ENCODE results near the gene TNNI3. TPM values are rescaled to one million over a fixed set of nuclear protein-coding genes. Genes with fewer than 3 reads are reported as not detected.
A peak's percentile ranks its signal among the peaks of the same experiment; 100 is the strongest.

Gene TNNI3
- total and polyA plus RNA-seq, 2 experiments from 2014 or later: 64.5 to 85.5 TPM

DNA sequence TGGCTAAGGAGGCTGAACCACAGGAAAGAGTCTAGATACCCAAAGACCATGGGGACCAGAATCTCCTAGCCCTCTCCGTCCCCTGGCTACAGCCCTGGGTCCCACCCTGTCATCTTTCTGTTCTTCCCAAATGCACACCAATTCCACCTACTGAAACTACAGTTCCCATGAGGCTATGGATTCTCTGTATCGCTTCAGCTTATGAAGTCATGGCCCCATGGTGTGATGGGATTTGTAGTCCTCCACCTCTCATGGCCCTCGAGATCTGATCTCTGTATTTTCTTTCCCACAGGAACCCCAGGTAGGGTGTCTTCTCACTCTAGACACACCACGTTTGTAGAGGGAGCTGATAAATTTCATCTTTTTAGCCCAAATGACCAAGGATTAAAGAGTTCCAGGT lies 40.0 kb upstream of the TNNI3 start:
- H3K4me1 ChIP-seq (ENCODE audit: low read depth): no peaks in the 10 kb centered on the region
- H3K9me3 ChIP-seq (ENCODE audit: low read depth): no peaks in the 10 kb centered on the region
- DNase-seq (ENCODE audit: low read depth in 1 of 2, low spot score in 1 of 2): no peak
- TF ChIP-seq, protein P1, sequence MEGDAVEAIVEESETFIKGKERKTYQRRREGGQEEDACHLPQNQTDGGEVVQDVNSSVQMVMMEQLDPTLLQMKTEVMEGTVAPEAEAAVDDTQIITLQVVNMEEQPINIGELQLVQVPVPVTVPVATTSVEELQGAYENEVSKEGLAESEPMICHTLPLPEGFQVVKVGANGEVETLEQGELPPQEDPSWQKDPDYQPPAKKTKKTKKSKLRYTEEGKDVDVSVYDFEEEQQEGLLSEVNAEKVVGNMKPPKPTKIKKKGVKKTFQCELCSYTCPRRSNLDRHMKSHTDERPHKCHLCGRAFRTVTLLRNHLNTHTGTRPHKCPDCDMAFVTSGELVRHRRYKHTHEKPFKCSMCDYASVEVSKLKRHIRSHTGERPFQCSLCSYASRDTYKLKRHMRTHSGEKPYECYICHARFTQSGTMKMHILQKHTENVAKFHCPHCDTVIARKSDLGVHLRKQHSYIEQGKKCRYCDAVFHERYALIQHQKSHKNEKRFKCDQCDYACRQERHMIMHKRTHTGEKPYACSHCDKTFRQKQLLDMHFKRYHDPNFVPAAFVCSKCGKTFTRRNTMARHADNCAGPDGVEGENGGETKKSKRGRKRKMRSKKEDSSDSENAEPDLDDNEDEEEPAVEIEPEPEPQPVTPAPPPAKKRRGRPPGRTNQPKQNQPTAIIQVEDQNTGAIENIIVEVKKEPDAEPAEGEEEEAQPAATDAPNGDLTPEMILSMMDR (IDR thresholded peaks at IDR 0.05; ENCODE audit: low read depth, low read length): no peak
- H3K27me3 ChIP-seq: no peaks in the 10 kb centered on the region
- H3K4me3 ChIP-seq: no peak overlapping the region
- no peaks in the 10 kb centered on the region for H3K36me3 ChIP-seq
- no peak overlapping the region for H3K27ac ChIP-seq

DNA sequence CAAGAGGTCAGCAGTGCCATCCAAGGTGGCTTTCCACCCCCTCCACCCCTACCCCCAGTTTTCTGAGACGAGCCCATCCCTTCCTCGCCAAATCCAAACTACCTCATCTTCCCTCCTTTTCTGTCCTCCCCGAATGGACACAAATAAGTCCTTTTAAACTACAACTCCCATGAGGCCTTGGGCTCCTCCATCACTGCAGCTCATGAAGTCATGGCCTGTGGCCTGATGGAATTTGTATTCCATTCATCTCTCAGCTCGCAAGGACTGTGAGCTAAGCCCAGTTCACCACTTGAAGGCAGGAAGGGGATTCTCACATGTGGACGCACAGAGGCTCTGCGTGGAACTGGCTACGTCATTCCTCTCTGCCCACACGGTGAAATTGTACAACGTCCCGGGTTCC lies 39.3 kb upstream of the TNNI3 start:
- Histone ChIP-seq H3K4me3 (no peak overlapping the region), H3K27me3 (no peaks in the 10 kb centered on the region), H3K9me3 (ENCODE audit: low read depth) (no peaks in the 10 kb centered on the region), H3K27ac (no peak overlapping the region), H3K36me3 (no peaks in the 10 kb centered on the region), H3K4me1 (ENCODE audit: low read depth) (no peaks in the 10 kb centered on the region)
- TF ChIP-seq, protein P1 (IDR thresholded peaks at IDR 0.05; ENCODE audit: low read depth, low read length): no peak
- no peak for DNase-seq (ENCODE audit: low read depth in 1 of 2, low spot score in 1 of 2)

DNA sequence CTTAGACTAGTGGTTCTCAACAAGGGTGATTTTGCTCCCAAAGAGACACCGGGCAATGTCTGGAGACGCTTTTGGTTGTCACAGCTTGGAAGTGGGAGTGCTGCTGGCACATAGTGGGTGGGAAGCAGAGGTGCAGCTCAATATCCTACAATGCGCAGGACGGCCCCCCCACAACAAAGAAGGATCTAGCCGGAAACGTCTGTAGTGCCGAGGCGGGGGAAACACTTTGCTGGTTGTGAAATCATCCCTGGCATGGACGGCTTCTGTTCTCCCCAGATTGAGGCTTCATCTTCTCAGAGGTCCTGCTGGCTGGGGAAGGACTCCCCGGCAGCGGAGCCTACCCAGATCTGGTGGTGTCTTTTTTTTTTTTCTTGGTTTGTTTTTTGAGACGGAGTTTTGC lies 35.9 kb upstream of the TNNI3 start:
- DNase-seq (ENCODE audit: low read depth in 1 of 2, low spot score in 1 of 2): no peak
- TF ChIP-seq, protein P1 (IDR thresholded peaks at IDR 0.05; ENCODE audit: low read depth, low read length): no peak
- no peaks in the 10 kb centered on the region for H3K36me3 ChIP-seq
- no peaks in the 10 kb centered on the region for H3K9me3 ChIP-seq (ENCODE audit: low read depth)
- H3K27me3 ChIP-seq: peaks cover 3% of the 10 kb centered on the region
- no peaks in the 10 kb centered on the region for H3K4me1 ChIP-seq (ENCODE audit: low read depth)
- no peak overlapping the region for H3K27ac ChIP-seq
- H3K4me3 ChIP-seq: no peak overlapping the region

DNA sequence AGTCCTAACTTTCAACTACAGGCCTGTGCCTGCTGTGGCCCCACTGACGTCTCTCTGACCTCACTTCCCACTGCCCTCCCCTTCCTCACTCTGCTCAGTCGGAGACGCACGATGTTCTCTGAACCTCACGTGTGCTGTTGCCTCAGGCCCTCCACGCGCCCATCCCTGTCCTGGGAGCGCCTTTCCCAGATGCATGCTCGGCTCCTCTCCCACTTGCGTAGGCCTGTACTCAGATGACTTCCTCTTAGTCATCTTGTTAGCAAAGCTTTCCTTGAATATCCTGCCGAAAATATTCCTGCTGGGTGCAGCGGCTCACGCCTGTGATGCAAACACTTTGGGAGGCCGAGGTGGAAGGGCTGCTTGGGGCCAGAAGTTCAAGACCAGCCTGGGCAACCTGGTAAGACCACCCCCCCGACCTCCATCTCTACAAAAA lies 31.9 kb upstream of the TNNI3 start:
- TF ChIP-seq, protein P1 (IDR thresholded peaks at IDR 0.05; ENCODE audit: low read depth, low read length): no peak
- no peaks in the 10 kb centered on the region for H3K4me1 ChIP-seq (ENCODE audit: low read depth)
- no peaks in the 10 kb centered on the region for H3K36me3 ChIP-seq
- H3K4me3 ChIP-seq: no peak overlapping the region
- H3K9me3 ChIP-seq (ENCODE audit: low read depth): no peaks in the 10 kb centered on the region
- H3K27me3 ChIP-seq: peaks cover 12% of the 10 kb centered on the region
- peak in 1 of 2 donors; percentile 98 for DNase-seq (ENCODE audit: low read depth in 1 of 2, low spot score in 1 of 2)
- no peak overlapping the region for H3K27ac ChIP-seq

DNA sequence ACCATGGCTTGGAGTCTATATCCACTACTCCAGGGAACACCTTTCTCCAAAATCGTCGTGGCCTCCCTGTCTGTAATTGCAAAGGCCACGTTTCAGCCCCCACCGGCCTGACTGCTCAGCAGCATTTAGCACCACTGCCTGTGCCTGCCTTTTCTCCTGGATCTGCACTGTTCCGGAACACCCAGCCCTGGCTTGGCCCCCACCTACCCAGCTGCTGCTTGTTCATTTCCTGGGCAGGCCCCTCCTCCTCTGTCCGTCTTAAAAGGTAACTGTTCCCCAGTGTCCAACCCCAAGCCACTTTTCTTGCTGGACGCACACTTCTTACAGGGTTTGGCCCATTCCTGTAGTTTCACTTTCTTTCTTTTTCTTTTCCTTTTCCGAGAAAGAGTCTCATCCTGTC lies 31.1 kb upstream of the TNNI3 start:
- H3K4me1 ChIP-seq (ENCODE audit: low read depth): no peaks in the 10 kb centered on the region
- peaks cover 15% of the 10 kb centered on the region for H3K27me3 ChIP-seq
- peak in 1 of 2 donors; percentile 48 for DNase-seq (ENCODE audit: low read depth in 1 of 2, low spot score in 1 of 2)
- no peak overlapping the region for H3K4me3 ChIP-seq
- H3K27ac ChIP-seq: no peak overlapping the region
- TF ChIP-seq, protein P1 (IDR thresholded peaks at IDR 0.05; ENCODE audit: low read depth, low read length): no peak
- no peaks in the 10 kb centered on the region for H3K9me3 ChIP-seq (ENCODE audit: low read depth)
- H3K36me3 ChIP-seq: no peaks in the 10 kb centered on the region

DNA sequence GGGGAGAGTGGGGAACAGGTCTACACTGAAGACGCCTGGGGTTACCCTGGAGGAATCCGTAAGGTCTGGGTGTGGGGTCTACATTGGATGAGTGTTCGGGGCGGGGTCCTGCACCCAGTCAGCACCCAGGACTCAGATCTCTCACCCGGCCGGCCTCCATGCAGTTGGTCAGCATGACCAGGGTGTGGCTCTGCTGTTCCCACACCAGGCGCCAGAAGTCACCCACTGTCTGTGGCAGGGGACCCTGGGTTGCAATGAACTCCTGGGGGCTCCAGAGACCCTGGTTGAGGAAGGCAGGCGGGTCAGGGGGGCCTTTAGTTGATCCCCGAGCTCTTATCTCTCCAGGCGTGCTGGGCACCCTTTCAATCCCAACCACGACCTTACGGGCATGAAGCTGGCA lies 28.5 kb upstream of the TNNI3 start:
- Histone ChIP-seq H3K4me1 (ENCODE audit: low read depth) (no peaks in the 10 kb centered on the region), H3K4me3 (no peak overlapping the region), H3K27ac (no peak overlapping the region), H3K27me3 (peaks cover 38% of the 10 kb centered on the region), H3K9me3 (ENCODE audit: low read depth) (no peaks in the 10 kb centered on the region), H3K36me3 (no peaks in the 10 kb centered on the region)
- DNase-seq (ENCODE audit: low read depth in 1 of 2, low spot score in 1 of 2): no peak
- TF ChIP-seq, protein P1 (IDR thresholded peaks at IDR 0.05; ENCODE audit: low read depth, low read length): no peak

All from cardiac muscle cell (in vitro differentiated cells and primary cell).